Measurements from ENCODE around the gene BAG5. TPM values are rescaled to one million over a fixed set of nuclear protein-coding genes. Genes with fewer than 3 reads are reported as not detected.
A peak's percentile ranks its signal among the peaks of the same experiment; 100 is the strongest.

Gene BAG5
- total RNA-seq, 1 donor from 2014 or later: 33.8 TPM

GRCh38 chr14:103532216-103533136 lies 30.0 kb downstream of the BAG5 start:
- Mint-ChIP-seq H3K4me1 (ENCODE audit: low read depth) (peaks cover 23% of the 10 kb centered on the region), H3K4me3 (no peak overlapping the region), H3K9me3 (no peaks in the 10 kb centered on the region), H3K27ac (no peak overlapping the region), H3K36me3 (ENCODE audit: low read depth) (peaks cover 6% of the 10 kb centered on the region), H3K27me3 (ENCODE audit: insufficient read depth) (no peaks in the 10 kb centered on the region)
- intact Hi-C loops (cut with micrococcal nuclease): no loop called here
- no peak for DNase-seq (ENCODE audit: low spot score)

- Mint-ChIP-seq H3K9me3 (no peaks in the 10 kb centered on the region), H3K27me3 (ENCODE audit: insufficient read depth) (no peaks in the 10 kb centered on the region), H3K36me3 (ENCODE audit: low read depth) (peaks cover 6% of the 10 kb centered on the region), H3K4me3 (peak overlapping the region; percentile 65), H3K4me1 (ENCODE audit: low read depth) (peaks cover 29% of the 10 kb centered on the region), H3K27ac (no peak overlapping the region)
- intact Hi-C loops (cut with micrococcal nuclease): no loop called here
- no peak for DNase-seq (ENCODE audit: low spot score)
Measured at GRCh38 chr14:103531421-103532215, 30.8 kb downstream of the BAG5 start.

- no peak overlapping the region for H3K27ac Mint-ChIP-seq
- H3K36me3 Mint-ChIP-seq (ENCODE audit: low read depth): peaks cover 6% of the 10 kb centered on the region
- no peaks in the 10 kb centered on the region for H3K9me3 Mint-ChIP-seq
- intact Hi-C loops (cut with micrococcal nuclease): no loop called here
- DNase-seq (ENCODE audit: low spot score): no peak
- peaks cover 29% of the 10 kb centered on the region for H3K4me1 Mint-ChIP-seq (ENCODE audit: low read depth)
- H3K27me3 Mint-ChIP-seq (ENCODE audit: insufficient read depth): no peaks in the 10 kb centered on the region
- H3K4me3 Mint-ChIP-seq: peak overlapping the region; percentile 99
Measured at GRCh38 chr14:103530831-103531230, 31.6 kb downstream of the BAG5 start.

- Mint-ChIP-seq H3K27ac (peak overlapping the region; percentile 61), H3K9me3 (no peaks in the 10 kb centered on the region), H3K4me3 (peak overlapping the region; percentile 99), H3K27me3 (ENCODE audit: insufficient read depth) (no peaks in the 10 kb centered on the region), H3K4me1 (ENCODE audit: low read depth) (peaks cover 29% of the 10 kb centered on the region), H3K36me3 (ENCODE audit: low read depth) (peaks cover 6% of the 10 kb centered on the region)
- intact Hi-C loops (cut with micrococcal nuclease): no loop called here
- DNase-seq (ENCODE audit: low spot score): no peak
Measured at GRCh38 chr14:103530390-103530789, 32.1 kb downstream of the BAG5 start.

GRCh38 chr14:103529383-103530365 lies 32.8 kb downstream of the BAG5 start:
- Mint-ChIP-seq H3K27me3 (ENCODE audit: insufficient read depth) (peaks cover under 1% of the 10 kb centered on the region), H3K4me3 (peak overlapping the region; percentile 99), H3K4me1 (ENCODE audit: low read depth) (peaks cover 29% of the 10 kb centered on the region), H3K36me3 (ENCODE audit: low read depth) (peaks cover 6% of the 10 kb centered on the region), H3K9me3 (no peaks in the 10 kb centered on the region), H3K27ac (peak overlapping the region; percentile 96)
- intact Hi-C loops (cut with micrococcal nuclease): loop anchor here (1.0 to 10.0 kb wide), 3 partner anchors 8 to 195 kb away; partner anchors contain the start of genes BAG5, COA8 and EIF5
- DNase-seq (ENCODE audit: low spot score): no peak

- Mint-ChIP-seq H3K4me1 (ENCODE audit: low read depth) (peaks cover 29% of the 10 kb centered on the region), H3K27me3 (ENCODE audit: insufficient read depth) (peaks cover 8% of the 10 kb centered on the region), H3K36me3 (ENCODE audit: low read depth) (peaks cover 6% of the 10 kb centered on the region), H3K27ac (peak within 1 kb of the TSS; percentile 96), H3K9me3 (no peaks in the 10 kb centered on the region), H3K4me3 (peak within 1 kb of the TSS; percentile 99)
- peak; percentile 66 for DNase-seq (ENCODE audit: low spot score)
- intact Hi-C loops (cut with micrococcal nuclease): loop anchor here (1.0 to 10.0 kb wide), 3 partner anchors 7 to 194 kb away; partner anchors contain the start of genes BAG5, COA8 and EIF5
Measured at GRCh38 chr14:103528587-103529382, 33.7 kb downstream of the BAG5 start, which contains the start of gene TRMT61A. Gene TRMT61A, plus strand, starts transcription at chr14:103529196. Its CDS starts 783 bp downstream, at chr14:103529979.

GRCh38 chr14:103528146-103528586 lies 34.3 kb downstream of the BAG5 start:
- peaks cover 6% of the 10 kb centered on the region for H3K36me3 Mint-ChIP-seq (ENCODE audit: low read depth)
- no peak for DNase-seq (ENCODE audit: low spot score)
- peaks cover 29% of the 10 kb centered on the region for H3K4me1 Mint-ChIP-seq (ENCODE audit: low read depth)
- peak overlapping the region; percentile 99 for H3K4me3 Mint-ChIP-seq
- intact Hi-C loops (cut with micrococcal nuclease): loop anchor here (10.0 kb wide), 1 partner anchor 193 kb away; the partner anchor contains the start of gene EIF5
- H3K9me3 Mint-ChIP-seq: no peaks in the 10 kb centered on the region
- peaks cover 14% of the 10 kb centered on the region for H3K27me3 Mint-ChIP-seq (ENCODE audit: insufficient read depth)
- peak overlapping the region; percentile 44 for H3K27ac Mint-ChIP-seq

GRCh38 chr14:103527408-103528145 lies 34.9 kb downstream of the BAG5 start:
- H3K4me3 Mint-ChIP-seq: peak overlapping the region; percentile 80
- peaks cover 15% of the 10 kb centered on the region for H3K27me3 Mint-ChIP-seq (ENCODE audit: insufficient read depth)
- peak overlapping the region; percentile 75 for H3K27ac Mint-ChIP-seq
- intact Hi-C loops (cut with micrococcal nuclease): loop anchor here (10.0 kb wide), 1 partner anchor 193 kb away; the partner anchor contains the start of gene EIF5
- peaks cover 29% of the 10 kb centered on the region for H3K4me1 Mint-ChIP-seq (ENCODE audit: low read depth)
- no peaks in the 10 kb centered on the region for H3K9me3 Mint-ChIP-seq
- peaks cover 6% of the 10 kb centered on the region for H3K36me3 Mint-ChIP-seq (ENCODE audit: low read depth)
- DNase-seq (ENCODE audit: low spot score): no peak

GRCh38 chr14:103526914-103527248 lies 35.6 kb downstream of the BAG5 start:
- Mint-ChIP-seq H3K27ac (peak overlapping the region; percentile 75), H3K9me3 (no peaks in the 10 kb centered on the region), H3K36me3 (ENCODE audit: low read depth) (peaks cover 6% of the 10 kb centered on the region), H3K4me3 (peak overlapping the region; percentile 80), H3K27me3 (ENCODE audit: insufficient read depth) (peaks cover 15% of the 10 kb centered on the region), H3K4me1 (ENCODE audit: low read depth) (peaks cover 29% of the 10 kb centered on the region)
- DNase-seq (ENCODE audit: low spot score): no peak
- intact Hi-C loops (cut with micrococcal nuclease): loop anchor here (10.0 kb wide), 1 partner anchor 192 kb away; the partner anchor contains the start of gene EIF5

GRCh38 chr14:103526247-103526913 lies 36.1 kb downstream of the BAG5 start:
- DNase-seq (ENCODE audit: low spot score): no peak
- H3K4me1 Mint-ChIP-seq (ENCODE audit: low read depth): peaks cover 29% of the 10 kb centered on the region
- no peak overlapping the region for H3K4me3 Mint-ChIP-seq
- H3K9me3 Mint-ChIP-seq: no peaks in the 10 kb centered on the region
- H3K27ac Mint-ChIP-seq: no peak overlapping the region
- H3K27me3 Mint-ChIP-seq (ENCODE audit: insufficient read depth): peaks cover 15% of the 10 kb centered on the region
- intact Hi-C loops (cut with micrococcal nuclease): loop anchor here (10.0 kb wide), 1 partner anchor 192 kb away; the partner anchor contains the start of gene EIF5
- H3K36me3 Mint-ChIP-seq (ENCODE audit: low read depth): peaks cover 6% of the 10 kb centered on the region
